Upper lobe of left lung (tissue), 4 donors: ENCODE measurements around the gene UGCG.

Experiments used
- CTCF ChIP-seq, 6 experiments: fragments of 450-650 bp in 4 of 6; fragments of 200-600 bp in 2 of 6; sonication (generic) in 2 of 6; IDR thresholded peaks; one replicate each; pipeline ENCODE4 v1.5.1; 2016 to 2019; ENCODE audit warnings: antibody characterized with exemption in 6 of 6
- EP300 ChIP-seq, 4 donors: sonication (generic); formaldehyde crosslinking; IDR thresholded peaks; one replicate each; pipeline ENCODE4 v1.5.1; 2017; ENCODE audit warnings: antibody characterized with exemption in 4 of 4, control low read depth in 2 of 4
- POLR2A ChIP-seq, 4 donors: fragments of 450-650 bp; IDR thresholded peaks; one replicate each; pipeline ENCODE4 v1.5.1; 2016 to 2017; ENCODE audit warnings: antibody characterized with exemption in 4 of 4, mild to moderate bottlenecking in 2 of 4
- POLR2AphosphoS5 ChIP-seq, 2 donors: sonication (generic); formaldehyde crosslinking; IDR thresholded peaks; one replicate each; pipeline ENCODE4 v1.5.1; 2017; ENCODE audit warnings: antibody characterized with exemption in 2 of 2

DNA sequence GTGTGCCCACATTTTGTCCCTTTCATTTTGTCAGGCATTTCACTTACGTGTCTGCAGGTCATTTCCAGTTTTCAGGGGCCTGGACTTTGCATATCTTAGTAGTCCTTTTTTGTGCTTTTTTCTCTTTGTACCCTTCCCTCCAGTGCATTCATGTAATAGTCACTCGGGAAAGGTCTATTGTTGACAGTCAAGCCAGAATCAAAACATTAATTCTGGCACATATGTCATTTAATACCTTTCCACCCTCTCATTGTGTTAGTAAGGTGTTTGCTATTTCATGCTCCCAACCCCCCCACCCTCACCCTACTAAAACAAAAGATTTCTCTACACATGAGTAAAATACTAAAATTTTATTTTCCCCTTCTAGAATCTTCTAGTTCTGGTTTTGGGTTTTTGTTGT lies 42.7 kb downstream of the UGCG start:
- TF ChIP-seq CTCF (IDR thresholded peaks at IDR 0.05) (no peak), POLR2A (IDR thresholded peaks at IDR 0.05) (no peak), POLR2AphosphoS5 (IDR thresholded peaks at IDR 0.05) (no peak), EP300 (IDR thresholded peaks at IDR 0.05) (no peak)
